ENCODE measurements around the gene SCGB2B2.
"Not testable (repeated sequence)": the region's sequence is repeated elsewhere in the genome, so short reads cannot be mapped to it uniquely, and the experiment has no call there.

The SCGB2B2 gene

GRCh38 chr19:34668690-34669089, 8.3 kb downstream of the SCGB2B2 start:
- not testable (repeated sequence) for DNase-seq (ENCODE audit: low spot score)

- DNase-seq (ENCODE audit: low spot score), result not testable (repeated sequence)
These were observed 8.8 kb downstream of the SCGB2B2 start for GRCh38 chr19:34668077-34668689.

DNA sequence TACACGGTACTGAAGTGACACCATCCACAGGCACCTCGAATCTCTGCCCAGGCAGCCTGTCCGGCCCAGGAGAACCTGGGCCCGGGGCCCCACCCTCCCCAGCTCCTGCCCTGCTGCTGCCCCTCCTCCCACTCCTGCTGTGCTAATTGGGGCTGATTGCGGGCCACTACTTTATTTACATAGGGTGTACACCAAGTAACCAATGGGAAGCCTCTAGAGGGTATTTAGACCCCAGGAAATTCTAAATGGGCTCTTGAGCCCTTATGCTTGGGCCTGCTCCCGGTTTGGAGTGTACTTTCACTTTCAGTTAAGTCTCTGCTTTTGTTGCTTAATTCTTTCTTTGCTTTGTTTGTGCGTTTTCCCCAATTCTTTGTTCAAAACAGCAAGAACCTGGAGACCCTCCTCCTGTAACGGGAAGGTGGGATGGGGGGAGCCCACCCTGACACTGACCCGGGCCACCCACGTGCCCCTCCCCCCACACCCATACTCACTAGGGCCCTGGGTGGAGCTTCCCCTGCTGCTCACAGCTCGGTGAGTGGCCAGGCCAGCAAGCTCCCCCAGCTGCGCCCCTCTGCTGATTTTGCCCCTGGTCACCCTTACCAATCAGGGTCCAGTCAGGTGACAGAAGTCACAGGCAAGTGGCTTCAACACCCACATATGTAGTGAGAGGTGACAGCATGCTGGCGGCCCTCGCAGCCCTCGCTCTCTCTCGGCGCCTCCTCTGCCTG, 9.4 kb downstream of the SCGB2B2 start:
- no peak for DNase-seq (ENCODE audit: low spot score)

GRCh38 chr19:34666958-34667265, 10.0 kb downstream of the SCGB2B2 start:
- no peak for DNase-seq (ENCODE audit: low spot score)

DNA sequence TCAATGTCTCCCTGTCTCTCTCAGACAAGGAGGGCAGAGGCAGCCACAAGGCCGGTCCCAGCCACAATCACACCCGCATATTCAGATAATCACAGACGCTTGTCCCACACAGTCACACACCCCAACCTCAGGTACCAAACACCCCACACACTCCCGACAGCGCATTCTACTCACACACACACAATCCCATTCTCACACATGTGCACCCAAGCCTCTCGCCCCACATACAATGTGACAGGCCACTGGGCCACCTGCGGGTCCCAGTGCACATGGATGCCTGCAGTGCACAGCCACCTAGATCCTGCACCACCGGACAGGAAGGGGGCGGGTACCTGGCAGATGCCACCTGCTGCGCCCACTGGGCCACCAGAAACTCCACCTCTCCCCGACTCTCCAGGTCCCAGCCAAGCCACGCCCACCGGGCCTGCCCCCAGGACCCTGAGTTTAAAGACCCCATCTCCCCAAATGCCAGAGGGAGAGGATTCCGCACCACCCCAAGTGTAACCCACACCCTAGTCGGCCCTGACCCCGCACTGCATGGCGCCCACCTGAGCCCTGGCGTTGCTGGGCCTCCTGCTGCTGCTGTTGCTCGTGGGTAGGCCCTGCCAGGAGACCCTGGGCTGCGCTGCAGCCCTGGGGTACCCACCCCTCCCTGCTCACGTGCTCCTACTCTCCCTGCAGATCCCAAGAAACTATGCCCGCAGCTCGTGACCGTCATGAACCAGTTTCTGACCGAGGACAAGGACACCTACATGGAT, 10.6 kb downstream of the SCGB2B2 start:
- no peak for DNase-seq (ENCODE audit: low spot score)

DNA sequence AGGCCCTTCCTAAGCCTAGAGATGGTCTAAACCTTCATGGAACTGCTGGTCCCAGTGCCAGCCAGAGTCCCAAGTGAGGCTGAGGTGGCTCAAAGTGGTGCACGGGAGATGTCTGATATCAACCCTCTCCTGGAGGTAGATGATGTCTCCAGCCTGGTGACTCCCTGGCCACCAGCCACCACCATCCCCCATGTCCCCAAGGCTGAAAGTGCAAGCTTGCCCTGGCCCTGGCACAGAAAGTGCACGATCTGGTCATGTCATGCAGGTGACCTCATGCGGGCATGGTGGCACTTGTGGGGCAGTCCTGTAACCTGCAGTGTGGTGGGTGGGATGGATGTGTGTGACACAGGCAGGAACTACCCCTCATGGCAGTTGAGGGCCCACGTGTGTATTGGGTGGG, 11.7 kb downstream of the SCGB2B2 start:
- not testable (repeated sequence) for DNase-seq (ENCODE audit: low spot score)

DNA sequence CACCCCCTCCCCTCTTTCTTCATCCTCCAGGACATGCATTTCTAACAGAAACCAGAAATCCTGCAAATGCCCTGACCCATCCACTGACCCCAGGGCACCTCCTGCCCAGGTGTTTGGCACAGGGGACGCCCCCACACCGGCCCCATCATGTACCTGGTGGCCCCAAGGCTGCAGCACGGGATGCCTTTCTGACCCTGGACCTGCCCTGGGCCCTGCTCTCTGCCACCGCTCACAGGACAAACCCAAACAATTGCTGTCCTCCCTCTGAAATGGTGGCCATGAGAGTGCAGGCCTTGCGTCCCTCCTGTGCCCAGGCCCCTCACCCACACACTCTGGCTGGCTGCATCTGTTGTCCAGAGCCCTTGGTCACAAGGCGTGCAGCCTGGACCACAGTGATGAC, 12.1 kb downstream of the SCGB2B2 start:
- no peak for DNase-seq (ENCODE audit: low spot score)

- DNase-seq (ENCODE audit: low spot score), result no peak
These were observed 12.8 kb downstream of the SCGB2B2 start for GRCh38 chr19:34664168-34664567.

GRCh38 chr19:34662919-34663318, 14.0 kb downstream of the SCGB2B2 start:
- DNase-seq (ENCODE audit: low spot score), result peak; percentile 22

GRCh38 chr19:34661357-34661756, 15.6 kb downstream of the SCGB2B2 start:
- DNase-seq (ENCODE audit: low spot score), result no peak

- no peak for DNase-seq (ENCODE audit: low spot score)
These were observed 21.3 kb downstream of the SCGB2B2 start for GRCh38 chr19:34655651-34656050.

DNA sequence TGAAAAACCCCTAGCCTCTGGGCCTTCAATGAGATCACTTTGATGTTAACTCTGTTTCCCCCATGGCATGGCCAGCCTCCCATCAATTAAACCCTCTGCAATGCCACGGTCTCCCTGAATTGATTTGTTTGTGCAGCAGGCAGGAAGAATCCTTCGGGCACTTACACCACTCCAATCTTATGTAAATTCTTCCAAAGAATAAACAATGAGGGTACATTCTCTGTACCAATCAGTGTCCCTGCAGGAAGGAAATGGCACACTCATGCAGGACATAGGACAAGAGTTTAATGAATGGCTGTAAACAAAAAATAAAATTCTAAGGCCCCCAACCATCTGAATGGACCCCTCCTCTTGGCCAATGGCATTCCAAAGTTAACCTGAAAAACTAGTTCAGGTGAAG, 22.2 kb downstream of the SCGB2B2 start:
- DNase-seq (ENCODE audit: low spot score), result no peak

- no peak for DNase-seq (ENCODE audit: low spot score)
These were observed 25.2 kb downstream of the SCGB2B2 start for GRCh38 chr19:34651747-34652146.

DNA sequence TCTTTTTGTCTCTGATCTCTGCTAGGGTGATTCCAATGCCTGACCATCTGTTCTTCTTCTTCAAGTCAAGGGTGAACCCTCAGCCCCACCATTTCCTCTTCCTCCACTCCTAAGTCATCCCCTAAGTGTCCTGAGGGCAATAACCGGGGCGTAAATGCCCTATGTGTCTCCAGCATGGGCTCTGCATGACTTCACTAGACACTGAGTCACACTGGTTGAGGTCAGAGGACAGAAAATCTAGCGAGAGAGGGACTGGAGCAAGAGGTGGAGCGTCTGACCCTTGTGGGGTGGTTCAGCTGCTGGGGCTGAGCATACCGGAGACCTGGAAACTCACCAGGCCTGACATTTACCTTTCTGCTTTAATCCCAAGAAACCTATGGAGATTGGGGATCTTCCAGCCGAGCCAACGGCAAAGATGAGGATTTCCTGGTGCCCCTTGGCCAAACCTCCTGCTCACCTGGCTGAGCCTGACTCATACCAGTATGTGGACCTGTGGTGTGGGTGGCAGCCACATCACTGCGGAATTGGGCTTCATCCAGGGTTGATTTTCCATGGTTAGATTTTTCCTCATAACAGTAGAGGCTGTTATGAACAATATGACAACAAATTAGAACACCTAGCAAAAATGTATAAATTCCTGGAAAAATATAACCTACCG, 26.9 kb downstream of the SCGB2B2 start:
- no peak for DNase-seq (ENCODE audit: low spot score)

DNA sequence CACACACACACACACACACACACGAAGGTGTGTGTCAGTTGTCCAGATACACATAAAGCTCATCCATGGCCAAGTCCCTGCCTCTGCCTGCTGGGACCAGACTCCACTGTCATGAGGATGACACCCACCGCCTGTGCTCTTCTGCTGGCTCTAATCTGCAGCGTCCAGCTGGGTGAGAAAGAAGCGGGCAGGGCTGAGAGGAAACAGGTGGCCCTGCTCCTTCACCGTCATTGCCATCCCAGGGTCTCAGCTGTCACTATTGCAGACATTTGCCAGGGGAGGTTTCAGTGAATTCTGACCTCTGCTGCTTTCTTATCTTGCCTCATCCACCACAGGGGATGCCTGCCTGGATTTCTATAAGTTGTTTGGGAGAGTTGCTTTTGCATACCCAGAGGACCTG, 31.4 kb downstream of the SCGB2B2 start:
- no peak for DNase-seq (ENCODE audit: low spot score)

GRCh38 chr19:34644991-34645461, 31.9 kb downstream of the SCGB2B2 start:
- no peak for DNase-seq (ENCODE audit: low spot score)

- DNase-seq (ENCODE audit: low spot score), result no peak
These were observed 34.7 kb downstream of the SCGB2B2 start for GRCh38 chr19:34642241-34642640.

GRCh38 chr19:34639491-34640085, 37.4 kb downstream of the SCGB2B2 start:
- no peak for DNase-seq (ENCODE audit: low spot score)

GRCh38 chr19:34633802-34634201, 43.2 kb downstream of the SCGB2B2 start:
- DNase-seq (ENCODE audit: low spot score), result no peak

Measured in HuH-7.5 (cell line).